NCI-H774 (cell line): Measurements from ENCODE around the gene NUDT6.
"Not testable (repeated sequence)": the region's sequence is repeated elsewhere in the genome, so short reads cannot be mapped to it uniquely, and the experiment has no call there.

Experiments used
- DNase-seq: peaks from one replicate; lab custom pipeline; 2025; lab: John Stamatoyannopoulos, UW

The NUDT6 gene

DNA sequence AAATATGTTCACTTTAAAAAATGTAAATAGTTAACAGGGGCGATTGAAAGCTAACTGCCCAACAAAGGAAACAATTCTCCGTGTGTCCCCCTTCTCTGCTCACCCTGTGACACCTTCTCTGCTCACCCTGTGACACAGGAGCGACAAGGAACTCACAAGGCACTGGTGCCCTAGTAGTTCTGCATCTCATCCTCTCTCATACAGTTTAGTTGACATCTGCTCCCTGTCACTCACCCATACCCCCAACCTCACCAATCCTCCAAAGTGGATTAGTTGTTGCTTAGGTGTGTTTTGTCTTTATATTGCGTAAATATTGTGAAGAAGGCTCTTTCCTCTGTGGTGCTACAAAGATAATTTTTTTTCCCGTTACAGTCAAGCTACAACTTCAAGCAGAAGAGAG lies 46.4 kb downstream of the NUDT6 start:
- no peak for DNase-seq

DNA sequence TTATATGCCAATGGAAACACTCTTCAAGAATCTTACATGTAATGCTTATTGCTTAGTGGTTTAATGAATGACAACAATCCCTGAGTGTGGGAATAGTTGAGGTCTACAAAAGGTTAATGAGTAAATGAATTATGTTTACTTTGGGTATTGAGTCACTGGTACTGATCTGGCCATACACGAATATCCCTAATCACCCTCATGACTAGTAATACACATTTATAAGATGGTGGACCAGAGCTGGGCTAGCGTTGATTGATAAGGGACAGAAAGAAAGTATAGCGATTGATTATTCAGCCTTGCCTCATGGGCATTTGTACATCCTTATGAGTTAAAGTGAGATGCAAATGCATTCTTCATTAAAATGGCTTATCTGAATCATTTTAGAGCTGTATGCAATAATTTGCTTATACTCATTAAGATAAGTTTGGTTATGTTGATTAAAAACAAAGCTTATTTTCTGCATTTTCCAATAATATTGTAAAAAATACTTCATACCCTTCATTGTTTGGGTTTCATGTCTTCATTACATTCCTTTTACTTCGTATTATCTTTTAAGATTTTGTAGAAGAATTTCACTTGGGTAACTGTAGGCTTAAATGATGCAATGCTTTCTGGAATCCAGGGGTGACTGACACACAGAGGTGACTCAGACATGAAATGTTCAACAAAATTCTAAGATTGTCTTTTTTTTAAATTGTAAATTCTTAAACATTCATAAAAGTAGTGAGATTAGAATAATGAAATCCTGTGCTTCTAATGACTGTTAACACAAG lies 48.4 kb downstream of the NUDT6 start:
- DNase-seq, result no peak

DNA sequence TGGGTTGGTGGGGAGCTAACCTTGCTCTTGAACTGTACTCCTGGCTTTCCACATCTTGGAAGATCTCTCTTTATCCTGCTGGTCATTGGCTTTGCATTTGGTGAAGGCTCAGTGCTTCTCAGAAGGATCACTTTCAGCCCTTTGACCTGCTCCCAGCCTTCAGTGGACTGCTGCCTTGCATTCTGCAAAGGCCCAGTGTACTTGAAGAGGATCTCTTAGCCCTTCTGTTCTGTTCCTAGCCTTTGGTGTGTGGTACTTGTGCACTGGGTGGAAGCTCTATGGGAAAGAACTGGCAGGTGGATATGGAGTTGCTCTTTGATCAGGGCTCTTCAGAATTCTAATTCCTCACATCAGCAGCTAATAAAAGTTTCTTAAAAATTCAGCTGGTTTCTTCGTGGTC lies 49.3 kb downstream of the NUDT6 start:
- DNase-seq, result no peak

DNA sequence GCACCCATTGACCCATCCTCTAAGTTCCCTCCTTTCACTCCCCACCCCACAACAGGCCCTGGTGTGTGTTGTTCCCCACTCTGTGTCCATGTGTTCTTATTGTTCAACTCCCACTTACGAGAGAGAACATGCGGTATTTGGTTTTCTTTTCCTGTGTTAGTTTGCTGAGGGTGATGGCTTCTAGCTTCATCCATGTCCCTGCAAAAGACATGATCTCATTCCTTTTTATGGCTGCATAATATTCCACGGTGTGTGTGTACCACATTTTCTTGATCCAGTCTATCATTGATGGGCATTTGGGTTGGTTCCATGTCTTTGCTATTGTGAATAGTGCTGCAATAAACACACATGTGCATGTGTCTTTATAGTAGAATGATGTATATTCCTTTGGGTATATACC lies 54.2 kb downstream of the NUDT6 start:
- DNase-seq, result not testable (repeated sequence)

DNA sequence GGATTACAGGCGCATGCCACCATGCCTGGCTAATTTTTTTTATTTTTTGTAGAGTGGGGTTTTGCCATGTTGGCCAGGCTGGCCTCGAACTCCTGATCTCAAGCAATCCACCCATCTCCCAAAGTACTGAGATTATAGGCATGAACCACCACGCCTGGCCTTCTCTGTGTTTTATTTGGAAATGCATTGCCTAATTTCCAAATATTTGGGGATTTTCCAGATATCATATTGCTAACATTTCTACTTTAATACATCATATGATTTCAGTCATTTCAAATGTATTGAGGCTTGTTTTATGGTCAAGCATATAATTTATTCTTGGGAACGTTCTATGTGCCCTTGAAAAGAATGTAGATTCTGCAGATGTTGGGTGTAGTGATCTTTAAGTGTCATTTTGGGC lies 57.0 kb downstream of the NUDT6 start:
- no peak for DNase-seq

DNA sequence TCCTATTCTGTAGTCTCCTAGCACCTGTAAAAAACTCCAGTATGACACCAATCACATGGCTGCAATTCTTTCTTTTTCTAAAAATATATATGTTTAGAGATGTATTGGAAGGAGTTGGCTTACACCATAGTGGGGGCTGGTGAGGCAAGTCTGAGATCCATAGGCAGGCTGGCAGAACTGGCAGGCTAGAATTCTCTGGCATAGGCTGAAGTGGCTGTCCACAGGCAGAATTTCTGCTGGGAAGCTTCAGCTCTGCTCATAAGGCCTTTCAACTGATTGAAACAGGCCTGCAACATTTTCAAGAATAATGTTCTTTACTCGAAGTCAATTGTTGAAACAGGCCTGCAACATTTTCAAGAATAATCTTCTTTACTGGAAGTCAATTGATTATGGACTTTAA lies 58.8 kb downstream of the NUDT6 start:
- DNase-seq, result no peak

DNA sequence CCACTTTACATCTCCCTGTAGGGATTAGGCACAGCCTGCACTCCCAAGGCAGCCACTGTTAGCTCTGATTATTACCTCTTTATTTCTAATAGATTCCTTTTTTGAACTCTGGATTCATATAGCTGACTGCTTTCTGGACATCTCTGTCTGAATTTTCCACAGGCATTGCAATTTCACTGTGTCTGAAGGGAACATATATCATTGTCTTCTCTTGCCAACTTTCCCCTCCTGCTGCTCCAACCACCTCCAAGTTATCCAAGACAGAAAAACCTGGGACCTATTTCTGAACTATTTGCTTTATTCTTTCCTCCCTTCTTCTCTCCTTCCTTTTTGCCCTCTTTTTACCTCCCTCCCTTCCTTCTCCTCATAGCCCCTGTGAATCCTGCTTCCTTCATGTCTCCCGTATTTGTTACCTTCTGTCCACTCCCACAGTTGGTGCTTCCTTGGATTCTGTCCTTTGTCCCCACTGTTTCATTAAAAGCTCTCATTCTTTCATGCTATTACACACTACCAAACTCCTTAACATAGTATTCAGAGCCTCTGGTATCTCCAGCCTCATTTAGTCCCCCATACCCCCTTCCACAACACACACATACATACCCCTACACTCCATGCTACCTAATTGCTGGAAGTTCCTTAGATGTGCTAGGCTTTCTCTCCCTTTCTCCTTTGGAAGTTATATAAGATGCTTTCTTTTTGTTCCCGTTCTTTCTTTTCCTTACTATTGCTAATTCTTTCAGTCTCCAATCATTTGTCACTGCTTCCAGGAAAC lies 61.0 kb downstream of the NUDT6 start:
- no peak for DNase-seq

DNA sequence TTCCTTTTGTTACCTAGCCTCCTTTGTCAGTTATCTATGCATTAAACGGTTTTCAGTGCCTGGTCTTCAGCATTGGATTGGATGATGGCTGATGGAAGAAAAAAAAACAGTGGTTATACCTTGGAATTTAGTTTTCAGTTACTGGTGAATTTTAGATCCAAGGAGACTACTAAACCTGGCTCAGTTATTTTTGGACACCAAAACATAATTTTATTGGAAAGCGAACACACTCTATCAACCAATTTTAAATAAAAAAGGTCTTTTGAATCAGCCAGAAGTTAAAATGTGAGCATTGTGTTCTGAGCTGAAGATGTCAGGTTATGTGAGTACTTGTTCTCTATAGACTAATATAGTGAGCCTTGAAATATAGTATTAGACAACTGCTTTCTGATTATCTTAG lies 63.7 kb downstream of the NUDT6 start:
- DNase-seq, result no peak

DNA sequence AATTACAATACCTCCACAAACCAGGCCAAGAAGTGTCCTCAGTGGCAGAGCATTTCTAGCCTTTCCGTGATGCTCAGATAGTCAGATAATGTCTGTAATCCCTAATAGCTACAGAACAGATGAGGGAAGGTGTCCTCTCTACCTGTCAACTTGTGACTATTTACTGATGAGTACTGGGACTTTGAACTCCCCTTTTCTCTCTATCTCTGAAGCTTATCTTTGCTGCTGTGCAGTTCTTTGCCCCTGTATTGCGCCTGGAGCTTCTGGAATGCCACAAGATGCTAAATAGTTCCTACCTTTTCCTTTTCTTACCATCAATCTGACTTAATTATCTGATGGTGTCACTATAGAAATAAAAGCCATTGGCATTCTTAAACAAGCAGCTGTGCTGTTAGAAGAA lies 65.2 kb downstream of the NUDT6 start:
- no peak for DNase-seq

DNA sequence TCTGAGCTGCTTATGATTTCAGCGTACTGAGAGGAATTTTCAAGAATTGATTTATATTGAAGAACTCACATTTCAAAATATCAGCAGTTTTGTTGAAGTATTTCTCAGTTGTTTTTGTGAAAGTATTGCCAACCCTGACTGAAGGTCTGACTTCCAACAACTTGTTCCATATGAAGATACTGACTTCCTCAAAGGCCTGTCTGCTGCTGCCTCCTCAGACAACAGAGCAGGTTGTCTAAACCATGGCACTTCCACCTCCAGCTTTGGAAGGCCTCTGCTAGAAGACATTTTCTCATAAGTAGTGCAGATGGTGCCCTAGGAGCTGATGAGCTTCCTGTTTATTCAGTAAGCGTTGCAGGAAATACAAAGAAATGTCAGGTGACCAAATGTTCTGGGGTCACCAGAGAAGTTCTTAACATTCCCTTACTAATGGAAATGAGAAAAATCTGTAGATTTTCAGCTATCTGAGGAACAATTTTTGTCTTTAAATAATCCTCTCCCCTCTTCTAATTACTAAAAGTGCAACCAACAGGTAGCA lies 67.0 kb downstream of the NUDT6 start:
- DNase-seq, result no peak

DNA sequence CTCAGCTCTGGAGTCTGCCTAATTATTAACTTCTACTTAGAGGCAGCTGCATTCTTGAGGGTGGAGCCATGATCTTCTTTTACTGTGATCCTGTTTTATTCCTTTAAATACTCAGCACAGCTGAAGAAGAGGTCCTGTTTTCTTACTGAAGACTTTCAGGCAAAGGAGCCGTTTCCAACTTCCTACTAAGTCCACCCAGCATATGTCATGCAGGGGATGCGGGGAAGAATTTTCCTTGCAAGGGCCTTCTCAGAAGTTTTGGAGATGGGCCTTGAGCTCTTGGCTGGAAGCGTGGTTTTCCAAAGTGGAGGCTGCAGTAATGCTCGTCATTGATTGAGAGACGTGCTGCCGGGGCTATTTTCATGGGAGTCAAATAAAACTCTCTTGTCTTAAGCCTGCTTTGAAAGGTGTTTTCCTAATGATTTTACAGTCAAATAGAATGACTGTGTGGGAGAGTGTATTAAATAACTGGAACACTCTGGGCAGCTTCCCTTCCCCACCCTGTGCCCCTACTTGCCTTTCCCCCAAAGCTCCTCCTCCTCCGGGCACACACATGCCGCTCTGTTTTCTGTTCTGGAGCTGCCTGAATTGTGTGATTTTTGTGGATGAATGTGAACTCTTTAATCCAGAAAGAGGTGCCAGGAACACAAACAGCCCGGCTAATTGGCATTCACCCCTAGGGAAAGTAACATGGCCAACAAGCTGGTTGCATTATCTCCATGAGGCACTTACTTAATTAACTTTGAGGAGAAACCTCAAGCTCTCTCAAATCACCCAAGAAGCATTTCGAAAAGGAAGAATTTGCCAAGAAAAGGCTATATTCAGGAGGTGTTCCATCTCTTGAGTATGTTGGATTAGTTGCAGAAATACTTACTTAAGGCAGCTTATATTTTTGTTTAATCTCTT lies 67.7 kb downstream of the NUDT6 start:
- DNase-seq, result no peak

DNA sequence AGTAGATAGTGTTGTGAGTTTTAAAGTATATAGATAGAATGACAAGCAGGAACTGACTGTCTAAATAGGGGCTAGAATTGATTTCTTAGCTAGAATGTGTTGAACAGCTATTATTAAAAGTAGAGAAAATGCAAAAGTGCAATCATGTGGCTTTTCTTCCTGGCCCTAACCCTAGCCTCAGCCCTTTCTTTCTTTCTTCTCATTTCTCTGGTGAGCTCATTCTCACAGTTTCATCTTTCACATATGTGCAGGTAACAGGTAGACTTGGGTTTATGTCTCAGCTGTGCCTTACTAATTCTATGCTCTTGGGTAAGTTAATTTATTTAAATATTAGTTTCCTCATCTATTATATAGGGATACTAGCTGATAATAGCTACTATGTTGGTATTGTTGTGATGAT lies 70.8 kb downstream of the NUDT6 start:
- no peak for DNase-seq

DNA sequence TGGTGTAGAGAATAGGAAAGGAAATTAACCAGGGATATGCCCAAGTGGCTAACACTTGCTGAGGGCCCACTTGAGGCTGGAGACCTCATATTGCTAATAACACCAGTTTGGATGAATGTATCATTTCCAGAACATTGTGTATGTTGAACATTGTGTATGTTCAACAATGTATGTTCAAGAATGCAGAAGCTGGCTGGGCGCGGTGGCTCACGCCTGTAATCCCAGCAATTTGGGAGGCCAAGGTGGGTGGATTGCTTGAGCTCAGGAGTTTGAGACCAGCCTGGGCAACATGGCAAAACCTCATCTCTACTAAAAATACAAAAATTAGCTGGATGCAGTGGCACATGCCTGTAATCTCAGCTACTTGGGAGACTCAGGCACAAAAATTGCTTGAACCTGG lies 72.6 kb downstream of the NUDT6 start:
- DNase-seq, result not testable (repeated sequence)

DNA sequence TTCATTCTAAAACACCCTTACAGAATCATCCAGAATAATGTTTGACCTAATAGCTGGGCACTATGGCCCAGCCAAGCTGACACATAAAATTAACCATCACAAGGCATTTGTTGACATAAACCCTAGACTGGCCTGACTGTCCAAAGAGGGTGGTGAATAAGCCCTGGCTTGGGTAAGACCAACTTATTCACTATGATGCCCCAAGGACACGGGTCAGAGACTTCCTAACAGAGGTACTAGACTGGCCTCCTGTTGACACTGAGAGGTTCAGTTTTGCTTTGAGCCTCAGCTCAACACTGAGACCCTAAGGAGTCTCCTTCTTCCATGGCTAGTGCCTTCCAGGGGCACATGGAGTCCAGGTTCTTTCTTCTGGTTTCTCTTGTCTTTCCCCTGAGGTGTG lies 74.5 kb downstream of the NUDT6 start:
- DNase-seq, result no peak

DNA sequence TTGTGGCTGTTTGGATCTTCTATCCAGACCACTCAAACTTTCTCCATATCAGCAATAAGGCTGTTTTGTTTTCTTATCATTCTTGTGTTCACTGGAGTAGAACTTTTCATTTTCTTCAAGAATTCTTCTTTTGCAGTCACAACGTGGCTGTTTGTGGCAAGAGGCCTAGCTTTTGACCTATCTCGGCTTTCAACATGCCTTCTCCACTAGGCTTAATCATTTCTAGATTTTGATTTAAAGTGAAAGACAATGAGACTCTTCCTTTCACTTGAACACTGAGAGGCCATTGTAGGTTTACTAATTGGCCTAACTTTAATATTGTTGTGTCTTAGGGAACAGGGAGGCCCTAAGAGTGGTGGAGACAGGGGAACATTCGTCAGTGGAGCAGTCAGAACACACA lies 76.6 kb downstream of the NUDT6 start:
- DNase-seq, result no peak

DNA sequence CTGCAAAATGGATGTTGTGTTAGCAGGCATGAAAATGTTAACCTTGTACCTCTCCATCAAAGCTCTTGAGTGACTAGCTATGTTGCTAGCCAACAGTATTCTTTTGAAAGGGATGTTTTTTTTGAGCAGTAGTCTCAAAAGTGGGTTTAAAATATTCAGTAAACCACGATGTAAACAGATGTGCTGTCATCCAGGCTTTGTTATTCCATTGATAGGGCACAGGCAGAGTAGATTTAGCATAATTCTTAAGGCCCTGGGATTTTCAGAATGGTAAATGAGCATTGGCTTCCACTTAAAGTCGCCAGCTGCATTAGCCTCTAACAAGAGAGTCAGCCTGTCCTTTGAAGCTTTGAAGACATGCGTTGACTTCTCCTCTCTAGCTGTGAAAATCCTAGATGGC lies 77.3 kb downstream of the NUDT6 start:
- no peak for DNase-seq

DNA sequence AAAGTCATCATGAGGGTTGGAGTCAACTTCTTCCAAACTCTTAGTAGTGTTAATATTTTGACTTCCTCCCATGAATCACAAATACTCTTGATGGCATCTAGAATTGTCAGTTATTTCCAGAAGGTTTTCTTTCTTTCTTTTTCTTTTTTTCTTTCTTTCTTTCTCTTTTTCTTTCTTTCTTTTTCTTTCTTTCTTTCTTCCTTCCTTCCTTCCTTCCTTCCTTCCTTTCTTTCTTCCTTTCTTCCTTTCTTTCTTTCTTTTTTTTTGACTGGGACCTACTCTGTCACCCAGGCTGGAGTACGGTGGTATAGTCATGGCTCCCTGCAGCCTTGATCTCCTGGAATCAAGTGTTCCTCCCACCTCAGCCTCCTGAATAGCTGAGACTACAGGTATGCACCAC lies 78.0 kb downstream of the NUDT6 start:
- not testable (repeated sequence) for DNase-seq

DNA sequence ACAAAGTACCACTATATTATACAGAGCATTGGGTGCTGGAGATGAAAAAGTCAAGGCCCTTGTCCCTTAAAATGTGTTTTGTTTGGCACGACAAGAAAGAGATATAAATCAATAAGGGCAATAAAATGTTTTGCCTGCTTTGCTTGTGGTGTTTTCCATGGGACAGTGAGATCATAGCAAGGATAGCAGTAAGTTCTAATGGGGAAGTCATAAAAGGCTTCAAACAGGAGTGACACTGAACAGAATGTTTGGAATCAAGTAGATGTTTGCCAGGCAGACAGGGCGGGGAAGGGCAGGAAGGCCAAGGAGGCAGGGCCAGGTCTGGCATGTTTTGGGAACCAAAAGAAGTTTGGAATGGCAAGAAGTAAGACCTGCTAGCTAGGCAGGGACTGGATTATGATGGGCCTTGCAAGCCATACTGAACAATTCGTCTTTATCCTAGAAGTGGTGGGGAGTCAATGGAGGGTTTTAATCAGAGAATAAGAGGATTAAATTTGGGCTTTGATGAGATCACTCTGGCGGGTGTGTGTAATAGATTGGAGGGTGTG lies 79.3 kb downstream of the NUDT6 start:
- DNase-seq, result no peak
